Measurements from ENCODE around the gene OR10G7. TPM values are rescaled to one million over a fixed set of nuclear protein-coding genes. Genes with fewer than 3 reads are reported as not detected.

The OR10G7 gene
- total RNA-seq, 3 donors from 2014 or later (not counting 1 experiment from before 2014, with no cell fraction given) = not detected

DNA sequence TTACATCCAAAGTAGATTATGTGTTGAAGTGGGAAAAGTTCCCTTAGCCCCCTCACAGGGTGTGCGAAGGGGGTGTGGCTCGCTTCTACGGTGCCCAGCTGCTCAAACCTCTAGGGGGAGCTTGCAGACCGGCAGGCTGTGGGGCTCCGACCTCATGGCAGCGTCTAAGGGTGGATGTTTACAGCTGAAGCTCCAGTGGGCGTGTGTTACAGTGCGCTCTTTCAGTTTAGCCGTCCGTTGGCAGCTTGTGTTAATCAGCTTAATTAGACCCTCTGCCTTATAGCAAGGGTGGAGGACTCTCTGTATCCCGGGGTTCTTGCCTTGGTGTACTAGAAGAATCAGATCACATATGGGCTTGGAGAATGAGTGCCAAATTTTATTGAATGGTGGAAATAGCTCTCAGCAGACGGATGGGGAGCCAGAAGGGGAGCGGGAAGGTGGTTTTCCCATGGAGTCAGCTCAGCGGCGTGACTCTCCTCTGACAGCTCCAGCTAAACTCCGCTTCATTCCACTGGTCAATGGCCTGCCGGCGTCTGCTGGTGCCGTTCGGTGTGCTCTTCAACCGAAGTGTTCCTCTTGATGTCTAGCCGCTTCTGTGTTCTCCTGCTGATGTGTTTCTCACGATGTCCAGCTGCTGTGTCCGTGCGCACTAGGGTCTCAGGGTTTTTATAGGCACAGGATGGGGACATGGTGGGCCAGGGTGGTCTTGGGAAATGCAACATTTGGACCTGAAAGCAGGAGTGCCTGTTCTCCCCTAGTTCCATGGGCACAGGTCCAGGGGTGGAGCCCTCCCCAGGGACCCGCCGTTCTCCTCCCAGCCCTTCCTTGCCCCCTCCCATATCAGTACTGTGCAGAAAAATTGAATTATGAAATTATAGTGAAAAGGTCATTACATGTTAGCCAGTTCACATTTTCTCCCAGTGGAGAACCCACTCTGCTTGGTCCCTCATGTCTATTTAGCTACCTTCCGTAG is 28.6 kb upstream of the OR10G7 start:
- no peak overlapping the region for H3K4me3 Mint-ChIP-seq
- WGBS (ENCODE audit: insufficient coverage) = 58% methylated on average over 26 of the region's 28 CpGs
- no peaks in the 10 kb centered on the region for H3K36me3 Mint-ChIP-seq
- H3K27ac ChIP-seq (ENCODE audit: low read length) = no peak overlapping the region
- H3K9me3 ChIP-seq (ENCODE audit: control insufficient read depth, insufficient read depth, low read length) = no peaks in the 10 kb centered on the region
- peak in 1 of 2 donors; percentile 48 for DNase-seq
- H3K4me1 Mint-ChIP-seq = peaks cover 6 to 12% of the 10 kb centered on the region in 2 donors
- H3K4me3 ChIP-seq (ENCODE audit: low read length) = no peak overlapping the region
- H3K27ac Mint-ChIP-seq = no peak overlapping the region
- peaks cover 11% of the 10 kb centered on the region for H3K4me1 ChIP-seq (ENCODE audit: control insufficient read depth, insufficient read depth, low read length)
- intact Hi-C loops (cut with micrococcal nuclease) = no loop called here
- H3K27me3 Mint-ChIP-seq (ENCODE audit: low read depth in 2 of 2) = peaks cover 28 to 52% of the 10 kb centered on the region in 2 donors
- TF ChIP-seq, protein P1, sequence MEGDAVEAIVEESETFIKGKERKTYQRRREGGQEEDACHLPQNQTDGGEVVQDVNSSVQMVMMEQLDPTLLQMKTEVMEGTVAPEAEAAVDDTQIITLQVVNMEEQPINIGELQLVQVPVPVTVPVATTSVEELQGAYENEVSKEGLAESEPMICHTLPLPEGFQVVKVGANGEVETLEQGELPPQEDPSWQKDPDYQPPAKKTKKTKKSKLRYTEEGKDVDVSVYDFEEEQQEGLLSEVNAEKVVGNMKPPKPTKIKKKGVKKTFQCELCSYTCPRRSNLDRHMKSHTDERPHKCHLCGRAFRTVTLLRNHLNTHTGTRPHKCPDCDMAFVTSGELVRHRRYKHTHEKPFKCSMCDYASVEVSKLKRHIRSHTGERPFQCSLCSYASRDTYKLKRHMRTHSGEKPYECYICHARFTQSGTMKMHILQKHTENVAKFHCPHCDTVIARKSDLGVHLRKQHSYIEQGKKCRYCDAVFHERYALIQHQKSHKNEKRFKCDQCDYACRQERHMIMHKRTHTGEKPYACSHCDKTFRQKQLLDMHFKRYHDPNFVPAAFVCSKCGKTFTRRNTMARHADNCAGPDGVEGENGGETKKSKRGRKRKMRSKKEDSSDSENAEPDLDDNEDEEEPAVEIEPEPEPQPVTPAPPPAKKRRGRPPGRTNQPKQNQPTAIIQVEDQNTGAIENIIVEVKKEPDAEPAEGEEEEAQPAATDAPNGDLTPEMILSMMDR (IDR thresholded peaks at IDR 0.05) = no peak
- peak; percentile 79 to 86 (median 83) for ATAC-seq
- H3K36me3 ChIP-seq (ENCODE audit: control insufficient read depth, insufficient read depth, low read length) = no peaks in the 10 kb centered on the region
- peaks cover 2% of the 10 kb centered on the region for H3K27me3 ChIP-seq (ENCODE audit: control insufficient read depth, insufficient read depth, low read length)
- no peaks in the 10 kb centered on the region for H3K9me3 Mint-ChIP-seq

DNA sequence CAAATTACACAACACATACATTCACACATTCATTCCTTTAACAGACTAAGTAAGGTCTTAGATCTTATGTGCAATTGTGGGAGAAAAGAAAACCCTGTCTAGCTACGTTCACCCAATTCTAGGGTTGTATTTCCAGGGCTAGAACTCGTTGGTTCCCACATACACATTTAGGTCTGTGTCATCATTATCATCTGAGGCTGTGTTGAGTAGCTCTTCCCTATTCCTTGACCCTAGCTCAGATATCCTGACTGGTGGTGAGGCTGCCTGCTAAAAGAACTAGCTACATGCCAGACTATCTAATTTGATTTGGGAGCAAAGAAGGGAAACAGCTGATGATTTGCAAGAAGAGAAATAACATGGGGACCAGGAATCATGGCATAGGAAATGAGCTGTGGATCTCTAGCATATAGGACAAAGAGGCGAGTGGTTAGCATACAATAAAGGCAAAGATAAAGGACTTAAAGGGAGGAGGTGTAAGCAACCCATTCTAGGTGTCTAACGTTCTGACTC is 27.5 kb upstream of the OR10G7 start:
- intact Hi-C loops (cut with micrococcal nuclease) = no loop called here
- Mint-ChIP-seq H3K27me3 (ENCODE audit: low read depth in 2 of 2) (peaks cover 25 to 55% of the 10 kb centered on the region in 2 donors), H3K27ac (no peak overlapping the region), H3K36me3 (no peaks in the 10 kb centered on the region), H3K4me1 (peaks cover 6 to 12% of the 10 kb centered on the region in 2 donors), H3K4me3 (no peak overlapping the region), H3K9me3 (no peaks in the 10 kb centered on the region)
- WGBS (ENCODE audit: insufficient coverage) = 79% methylated on average over 3 of the region's 4 CpGs
- DNase-seq (no peak), ATAC-seq (no peak)
- no peaks in the 10 kb centered on the region for H3K9me3 ChIP-seq (ENCODE audit: control insufficient read depth, insufficient read depth, low read length)
- H3K27ac ChIP-seq (ENCODE audit: low read length) = no peak overlapping the region
- no peaks in the 10 kb centered on the region for H3K36me3 ChIP-seq (ENCODE audit: control insufficient read depth, insufficient read depth, low read length)
- no peak overlapping the region for H3K4me3 ChIP-seq (ENCODE audit: low read length)
- TF ChIP-seq, protein P1 (IDR thresholded peaks at IDR 0.05) = no peak
- H3K27me3 ChIP-seq (ENCODE audit: control insufficient read depth, insufficient read depth, low read length) = peaks cover 2% of the 10 kb centered on the region
- H3K4me1 ChIP-seq (ENCODE audit: control insufficient read depth, insufficient read depth, low read length) = peaks cover 11% of the 10 kb centered on the region

DNA sequence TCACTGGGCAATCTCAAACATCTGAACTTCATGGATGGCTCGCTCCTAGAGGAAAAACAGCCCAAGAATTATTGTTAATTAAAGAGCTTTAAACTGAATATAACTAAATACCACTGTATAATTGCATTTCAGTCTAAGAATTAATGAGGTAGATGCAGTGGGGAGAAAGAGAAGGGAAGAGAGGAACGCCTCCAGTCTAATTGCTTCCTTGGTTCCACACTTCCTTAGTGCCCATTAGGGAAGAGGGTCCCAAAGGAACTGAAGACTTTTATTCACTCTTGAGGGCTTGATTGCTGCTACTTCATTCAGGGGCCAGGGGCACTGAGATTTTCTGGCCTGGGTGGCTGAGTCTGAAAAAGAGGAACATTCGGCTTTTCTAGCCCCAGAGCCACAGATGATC is 11.8 kb upstream of the OR10G7 start:
- TF ChIP-seq, protein P1 (IDR thresholded peaks at IDR 0.05) = no peak
- no peak overlapping the region for H3K4me3 ChIP-seq (ENCODE audit: low read length)
- no peak overlapping the region for H3K27ac Mint-ChIP-seq
- ATAC-seq = no peak
- H3K27me3 Mint-ChIP-seq (ENCODE audit: low read depth in 2 of 2) = peaks cover 0 to 14% of the 10 kb centered on the region in 2 donors
- H3K27ac ChIP-seq (ENCODE audit: low read length) = no peak overlapping the region
- no peaks in the 10 kb centered on the region for H3K27me3 ChIP-seq (ENCODE audit: control insufficient read depth, insufficient read depth, low read length)
- H3K9me3 ChIP-seq (ENCODE audit: control insufficient read depth, insufficient read depth, low read length) = no peaks in the 10 kb centered on the region
- H3K36me3 ChIP-seq (ENCODE audit: control insufficient read depth, insufficient read depth, low read length) = no peaks in the 10 kb centered on the region
- no peaks in the 10 kb centered on the region for H3K4me1 ChIP-seq (ENCODE audit: control insufficient read depth, insufficient read depth, low read length)
- intact Hi-C loops (cut with micrococcal nuclease) = no loop called here
- no peaks in the 10 kb centered on the region for H3K4me1 Mint-ChIP-seq
- WGBS (ENCODE audit: insufficient coverage) = 62% methylated on average over 3 of the region's 3 CpGs
- no peak overlapping the region for H3K4me3 Mint-ChIP-seq
- no peak for DNase-seq
- no peaks in the 10 kb centered on the region for H3K36me3 Mint-ChIP-seq
- no peaks in the 10 kb centered on the region for H3K9me3 Mint-ChIP-seq
